ENCODE results near the gene STRN3. TPM values are rescaled to one million over a fixed set of nuclear protein-coding genes. Genes with fewer than 3 reads are reported as not detected.

The STRN3 gene
- total and polyA plus RNA-seq, 2 donors (not counting 1 experiment from before 2014, with no cell fraction given), result 7.7 to 43.9 TPM

GRCh38 chr14:31030469-31030868 is 4.3 kb upstream of the STRN3 start:
- Mint-ChIP-seq H3K4me1 (peaks cover 20% of the 10 kb centered on the region), H3K27me3 (no peaks in the 10 kb centered on the region), H3K4me3 (no peak overlapping the region), H3K27ac (no peak overlapping the region), H3K9me3 (ENCODE audit: insufficient read depth) (no peaks in the 10 kb centered on the region)
- H3K4me3 ChIP-seq (ENCODE audit: control extremely low read depth in 1 of 5, extremely low read depth in 1 of 5, insufficient read depth in 1 of 5, low read depth in 2 of 5, low read length in 4 of 5), result no peak overlapping the region
- H3K4me1 ChIP-seq (ENCODE audit: control insufficient read depth in 2 of 2, insufficient read depth in 2 of 2, low read length in 2 of 2), result peaks cover 2 to 9% of the 10 kb centered on the region in 2 donors
- ATAC-seq (ENCODE audit: low read depth) (no peak), DNase-seq (no peak)
- H3K27ac ChIP-seq (ENCODE audit: low read length in 2 of 2), result no peak overlapping the region
- H3K79me2 ChIP-seq (ENCODE audit: control insufficient read depth, insufficient read depth, low read length), result peaks cover 48% of the 10 kb centered on the region
- no peak overlapping the region for H3K4me2 ChIP-seq (replicated peaks; ENCODE audit: low read depth, low read length, poor library complexity, severe bottlenecking)
- no peaks in the 10 kb centered on the region for H3K36me3 ChIP-seq (replicated peaks in 1 of 2; ENCODE audit: control extremely low read depth in 1 of 2, control insufficient read depth in 1 of 2, extremely low read depth in 1 of 2, insufficient read depth in 2 of 2, low read length in 1 of 2)
- no peaks in the 10 kb centered on the region for H3K9me3 ChIP-seq (ENCODE audit: control extremely low read depth in 1 of 3, control insufficient read depth in 2 of 3, insufficient read depth in 1 of 3, low read length in 2 of 3)
- no peaks in the 10 kb centered on the region for H4K20me1 ChIP-seq (ENCODE audit: control insufficient read depth, insufficient read depth, low read length, poor library complexity, severe bottlenecking)
- intact Hi-C loops (cut with micrococcal nuclease), result no loop called here
- ChIA-PET CTCF (no interaction called here), POLR2A (no interaction called here)
- TF ChIP-seq CTCF (IDR thresholded peaks at IDR 0.05), result no peak
- TF ChIP-seq EZH2 (IDR thresholded peaks at IDR 0.05; ENCODE audit: borderline replicate concordance, insufficient read depth, low read depth, low read length, poor library complexity, severe bottlenecking), result no peak
- H3K27me3 ChIP-seq (replicated peaks in 1 of 4; ENCODE audit: control extremely low read depth in 1 of 4, control insufficient read depth in 3 of 4, insufficient read depth in 4 of 4, low read length in 3 of 4), result no peaks in the 10 kb centered on the region
- WGBS (ENCODE audit: insufficient coverage), result 90% methylated on average over 4 of the region's 5 CpGs
- no peak overlapping the region for H3K9ac ChIP-seq (ENCODE audit: low read length)
- H2AFZ ChIP-seq (ENCODE audit: insufficient read depth, low read depth, low read length, poor library complexity, severe bottlenecking), result no peak overlapping the region

DNA sequence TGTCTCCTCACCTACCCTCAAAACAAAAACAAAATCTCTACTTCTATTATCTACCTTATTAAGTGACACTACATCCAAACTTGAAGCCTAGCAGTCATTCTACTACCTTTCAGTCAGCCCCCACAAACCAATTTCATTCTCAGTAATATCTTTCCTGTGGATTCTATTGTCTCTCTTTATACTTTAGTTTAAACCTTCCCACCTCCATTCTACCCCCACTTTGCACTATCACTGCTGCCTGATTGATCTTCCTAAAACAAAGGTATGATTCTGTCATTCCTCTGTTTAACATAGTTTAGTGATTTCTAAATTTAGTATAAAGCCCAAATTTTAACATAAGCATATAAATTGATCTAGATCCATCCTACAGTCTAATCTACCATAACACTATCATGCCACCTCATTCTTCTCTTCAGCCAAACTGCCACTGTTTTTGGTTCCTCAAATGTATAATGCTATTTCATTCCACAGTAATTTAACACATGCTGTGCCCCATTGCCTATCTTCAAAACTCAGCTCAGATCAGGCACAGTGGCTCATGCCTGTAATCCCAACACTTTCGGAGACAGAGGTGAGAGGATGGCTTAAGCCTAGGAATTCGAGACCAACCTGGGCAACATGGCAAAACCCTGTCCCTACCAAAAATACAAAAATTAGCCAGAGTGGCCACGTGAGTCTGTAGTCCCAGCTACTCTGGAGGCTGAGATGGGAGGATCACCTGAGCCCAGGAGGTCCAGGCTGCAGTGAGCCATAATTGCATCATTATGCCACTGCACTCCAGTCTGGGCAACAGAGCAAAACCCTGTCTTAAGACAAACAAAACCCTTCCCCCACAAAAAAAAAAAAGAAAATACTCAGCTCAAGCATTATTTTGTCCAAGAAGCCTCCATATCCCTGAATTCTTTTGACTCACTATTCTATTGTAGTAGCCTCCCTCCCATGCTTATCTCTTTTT is 3.1 kb upstream of the STRN3 start:
- DNase-seq (no peak), ATAC-seq (ENCODE audit: low read depth) (no peak)
- Histone ChIP-seq H3K27me3 (replicated peaks in 1 of 4; ENCODE audit: control extremely low read depth in 1 of 4, control insufficient read depth in 3 of 4, insufficient read depth in 4 of 4, low read length in 3 of 4) (no peaks in the 10 kb centered on the region), H3K27ac (ENCODE audit: low read length in 2 of 2) (no peak overlapping the region), H2AFZ (ENCODE audit: insufficient read depth, low read depth, low read length, poor library complexity, severe bottlenecking) (no peak overlapping the region), H3K79me2 (ENCODE audit: control insufficient read depth, insufficient read depth, low read length) (peaks cover 59% of the 10 kb centered on the region), H3K4me1 (ENCODE audit: control insufficient read depth in 2 of 2, insufficient read depth in 2 of 2, low read length in 2 of 2) (peaks cover 11 to 16% of the 10 kb centered on the region in 2 donors), H4K20me1 (ENCODE audit: control insufficient read depth, insufficient read depth, low read length, poor library complexity, severe bottlenecking) (no peaks in the 10 kb centered on the region), H3K9me3 (ENCODE audit: control extremely low read depth in 1 of 3, control insufficient read depth in 2 of 3, insufficient read depth in 1 of 3, low read length in 2 of 3) (no peaks in the 10 kb centered on the region), H3K36me3 (replicated peaks in 1 of 2; ENCODE audit: control extremely low read depth in 1 of 2, control insufficient read depth in 1 of 2, extremely low read depth in 1 of 2, insufficient read depth in 2 of 2, low read length in 1 of 2) (no peaks in the 10 kb centered on the region), H3K4me3 (ENCODE audit: control extremely low read depth in 1 of 5, extremely low read depth in 1 of 5, insufficient read depth in 1 of 5, low read depth in 2 of 5, low read length in 4 of 5) (no peak overlapping the region), H3K4me2 (replicated peaks; ENCODE audit: low read depth, low read length, poor library complexity, severe bottlenecking) (no peak overlapping the region), H3K9ac (ENCODE audit: low read length) (no peak overlapping the region)
- no peak overlapping the region for H3K27ac Mint-ChIP-seq
- H3K4me3 Mint-ChIP-seq, result no peak overlapping the region
- POLR2A ChIA-PET, result no interaction called here
- TF ChIP-seq EZH2 (IDR thresholded peaks at IDR 0.05; ENCODE audit: borderline replicate concordance, insufficient read depth, low read depth, low read length, poor library complexity, severe bottlenecking) (no peak), CTCF (IDR thresholded peaks at IDR 0.05) (no peak)
- intact Hi-C loops (cut with micrococcal nuclease), result loop anchor here (5.0 to 10.0 kb wide), 2 partner anchors 386 to 1173 kb away; partner anchors contain the start of genes RNU6-7 and RNU6-8
- CTCF ChIA-PET, result interaction anchor here (0.6 to 0.7 kb wide), 2 partner anchors 61 to 375 kb away, joined by 3 read pairs; no protein-coding TSS in a partner anchor
- H3K27me3 Mint-ChIP-seq, result no peaks in the 10 kb centered on the region
- peaks cover 28% of the 10 kb centered on the region for H3K4me1 Mint-ChIP-seq
- 94% methylated on average over 3 of the region's 3 CpGs for WGBS (ENCODE audit: insufficient coverage)
- no peaks in the 10 kb centered on the region for H3K9me3 Mint-ChIP-seq (ENCODE audit: insufficient read depth)

Measured in B cell (primary cell).